Measurements from ENCODE around the gene HNRNPH1.
"Not testable (repeated sequence)": the region's sequence is repeated elsewhere in the genome, so short reads cannot be mapped to it uniquely, and the experiment has no call there.

HNRNPH1 gene

DNA sequence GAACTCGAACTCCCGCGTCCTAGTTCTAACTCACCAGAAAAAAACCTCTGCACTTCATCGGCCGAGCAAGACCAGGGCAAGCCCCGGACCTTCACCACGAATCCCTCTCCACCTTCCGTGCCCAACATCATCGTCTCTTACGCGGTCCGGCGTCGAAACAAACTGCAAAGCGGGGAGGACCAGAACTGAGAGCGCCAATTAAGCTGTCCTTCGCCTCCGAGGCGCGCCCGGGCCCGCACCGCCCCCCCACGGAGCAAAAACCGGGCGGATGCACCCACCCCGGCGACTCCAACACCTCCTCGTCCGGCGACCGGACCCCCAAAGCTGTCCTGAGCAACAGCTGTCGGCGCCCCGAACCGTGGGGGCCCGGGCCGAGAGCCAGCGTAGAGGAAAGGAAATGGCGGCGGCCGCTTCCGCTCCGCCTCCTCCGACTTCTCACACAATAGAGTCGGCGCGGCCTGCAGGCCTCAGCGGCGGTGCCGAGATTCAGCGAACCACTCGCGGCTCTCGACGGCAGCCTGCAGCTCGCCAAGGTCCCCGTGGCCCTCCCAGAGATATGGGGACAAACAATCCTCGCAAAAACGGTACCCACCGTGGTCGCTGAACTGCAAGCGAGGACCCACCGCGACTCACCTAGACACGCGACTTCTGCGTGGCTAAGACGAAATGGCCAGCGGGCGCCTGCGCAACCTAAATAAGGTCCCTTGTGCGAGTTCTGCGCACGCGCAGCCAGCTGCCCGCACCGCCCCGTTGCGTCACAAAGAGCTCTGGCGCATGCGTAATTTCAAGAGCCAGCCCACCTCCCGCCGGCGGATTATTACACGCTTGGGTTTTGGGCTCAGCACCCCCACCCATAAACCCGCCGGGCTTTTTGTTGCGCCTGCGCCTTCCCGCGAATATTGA, at the start of gene HNRNPH1:
HNRNPH1 (minus strand) TSS at position 669 of the 903 bp plus-strand sequence; CDS start at position 131, 538 bp downstream.
- DNase-seq, result peak; percentile 99

GRCh38 chr5:179668391-179668790, 44.9 kb upstream of the HNRNPH1 start:
- peak; percentile 71 for DNase-seq

DNA sequence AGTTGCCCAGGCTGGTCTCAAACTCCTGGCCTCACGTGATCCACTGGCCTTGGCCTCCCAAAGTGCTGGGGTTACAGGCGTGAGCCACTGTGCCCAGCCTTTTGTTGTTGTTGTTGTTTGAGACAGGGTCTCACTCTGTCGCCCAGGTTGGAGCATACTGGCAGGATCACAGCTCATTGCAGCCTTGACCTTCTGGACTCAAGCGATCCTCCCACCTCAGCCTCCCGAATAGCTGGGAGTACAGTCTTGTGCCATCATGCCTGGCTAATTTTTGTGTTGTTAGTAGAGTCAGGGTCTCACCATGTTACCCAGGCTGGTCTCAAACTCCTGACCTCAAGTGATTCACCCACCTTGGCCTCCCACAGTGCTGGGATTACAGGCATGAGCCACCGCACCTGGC, 38.2 kb upstream of the HNRNPH1 start:
- not testable (repeated sequence) for DNase-seq

DNA sequence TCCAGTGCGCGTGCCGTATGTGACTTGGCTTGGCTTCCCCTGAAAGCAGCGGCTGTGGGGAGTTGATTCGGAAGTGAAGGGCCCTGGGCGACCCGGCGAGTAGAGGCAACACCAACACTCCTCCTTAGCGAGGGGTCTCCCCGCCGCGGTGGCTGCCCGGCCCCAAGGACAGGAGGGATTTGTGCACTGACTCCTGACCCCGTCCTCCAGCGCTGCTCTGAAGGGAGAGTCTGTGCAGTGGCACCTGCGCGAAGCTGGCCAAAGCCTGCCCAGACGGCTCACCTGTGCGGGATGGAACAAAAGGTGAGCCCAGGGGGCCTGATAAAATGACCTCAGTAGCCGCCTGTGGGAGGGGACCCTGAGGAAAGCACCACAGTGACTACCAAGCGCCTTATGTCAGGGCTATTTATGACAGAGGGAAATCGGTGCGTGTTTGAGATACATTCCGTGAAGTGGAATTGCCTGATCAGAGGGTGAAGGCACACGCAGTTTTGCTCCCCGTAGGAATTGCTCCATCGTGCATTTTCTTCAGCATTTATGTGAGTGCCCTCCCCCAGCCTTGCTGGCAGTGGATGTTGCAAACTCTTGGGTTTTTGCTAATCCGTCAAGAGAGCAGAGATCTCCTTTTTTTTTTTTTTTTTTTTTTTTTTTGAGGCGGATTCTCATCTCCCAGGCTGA, 34.8 kb upstream of the HNRNPH1 start:
- DNase-seq, result not testable (repeated sequence)

GRCh38 chr5:179657302-179658178, 34.1 kb upstream of the HNRNPH1 start:
- DNase-seq, result not testable (repeated sequence)

DNA sequence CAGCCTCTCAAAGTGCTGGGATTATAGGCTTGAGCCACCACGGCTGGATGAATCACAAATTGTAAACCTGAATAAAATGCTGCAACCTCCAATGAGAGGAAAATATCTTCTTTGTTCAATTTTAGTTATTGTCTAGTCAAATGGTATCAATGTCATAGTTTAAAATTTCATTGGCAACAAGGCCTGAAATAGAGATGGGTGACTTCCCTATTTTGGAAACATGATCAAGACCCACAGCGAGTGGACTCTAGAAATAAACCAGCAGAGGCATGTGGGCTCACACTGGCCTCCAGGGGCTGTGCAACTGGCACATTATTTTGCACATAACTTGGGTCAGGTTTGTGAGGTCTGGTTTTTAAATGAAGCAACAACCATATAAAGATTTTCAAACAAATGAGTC, 29.7 kb upstream of the HNRNPH1 start:
- DNase-seq, result not testable (repeated sequence)

- DNase-seq, result not testable (repeated sequence)
Measured at GRCh38 chr5:179650245-179650644, 26.8 kb upstream of the HNRNPH1 start.

DNA sequence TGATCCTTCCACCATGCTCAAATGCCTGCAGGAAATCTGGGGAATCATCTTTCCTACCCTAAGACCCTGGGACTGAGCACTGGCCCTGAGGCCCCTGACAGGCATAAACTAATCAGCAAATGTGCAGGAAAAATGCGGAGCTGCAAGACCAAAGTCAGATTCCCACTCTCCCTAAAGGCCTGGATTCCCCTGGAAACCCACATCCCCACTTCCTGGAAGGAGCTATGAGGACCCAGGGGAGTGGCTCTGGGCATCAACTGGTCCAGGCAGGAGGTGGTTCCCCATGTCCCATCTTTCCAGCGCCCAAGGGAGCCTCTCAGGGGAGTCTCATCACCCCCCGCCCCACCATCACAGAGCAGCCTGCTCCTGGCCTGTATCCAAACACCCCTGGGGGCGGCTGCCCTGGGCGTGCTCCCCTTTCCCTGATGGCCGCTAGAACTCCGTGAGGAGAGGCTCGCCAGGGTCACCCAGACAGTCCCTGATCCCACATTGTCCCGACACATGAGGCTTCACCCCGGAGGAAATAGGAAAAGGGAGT, 25.8 kb upstream of the HNRNPH1 start:
- not testable (repeated sequence) for DNase-seq

- DNase-seq, result no peak
Measured at GRCh38 chr5:179648410-179648809, 24.9 kb upstream of the HNRNPH1 start.

GRCh38 chr5:179644766-179645165, 21.3 kb upstream of the HNRNPH1 start:
- DNase-seq, result not testable (repeated sequence)

- DNase-seq, result not testable (repeated sequence)
Measured at GRCh38 chr5:179643141-179643920, 19.9 kb upstream of the HNRNPH1 start.

DNA sequence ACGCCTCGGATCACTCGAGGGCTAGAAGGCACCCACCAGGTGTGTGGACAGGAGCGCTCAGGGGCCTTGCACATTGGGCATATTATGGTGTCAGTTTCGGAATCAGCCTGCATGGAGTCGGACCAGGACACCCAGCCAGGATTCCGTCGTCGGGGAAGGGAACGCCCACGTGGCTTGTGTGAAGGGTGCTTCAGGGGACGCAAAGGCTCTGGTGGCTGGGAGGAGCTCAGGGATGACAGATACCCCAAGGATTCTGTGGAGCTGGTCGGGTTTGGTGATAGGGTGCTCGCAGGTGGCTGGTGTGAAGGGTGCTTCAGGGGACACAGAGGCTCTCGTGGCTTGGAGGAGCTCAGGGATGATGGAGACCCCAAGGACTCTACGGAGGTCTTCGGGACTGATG, 19.2 kb upstream of the HNRNPH1 start:
- DNase-seq, result not testable (repeated sequence)

- not testable (repeated sequence) for DNase-seq
Measured at GRCh38 chr5:179641745-179642144, 18.3 kb upstream of the HNRNPH1 start.

- DNase-seq, result not testable (repeated sequence)
Measured at GRCh38 chr5:179639296-179639695, 15.8 kb upstream of the HNRNPH1 start.

DNA sequence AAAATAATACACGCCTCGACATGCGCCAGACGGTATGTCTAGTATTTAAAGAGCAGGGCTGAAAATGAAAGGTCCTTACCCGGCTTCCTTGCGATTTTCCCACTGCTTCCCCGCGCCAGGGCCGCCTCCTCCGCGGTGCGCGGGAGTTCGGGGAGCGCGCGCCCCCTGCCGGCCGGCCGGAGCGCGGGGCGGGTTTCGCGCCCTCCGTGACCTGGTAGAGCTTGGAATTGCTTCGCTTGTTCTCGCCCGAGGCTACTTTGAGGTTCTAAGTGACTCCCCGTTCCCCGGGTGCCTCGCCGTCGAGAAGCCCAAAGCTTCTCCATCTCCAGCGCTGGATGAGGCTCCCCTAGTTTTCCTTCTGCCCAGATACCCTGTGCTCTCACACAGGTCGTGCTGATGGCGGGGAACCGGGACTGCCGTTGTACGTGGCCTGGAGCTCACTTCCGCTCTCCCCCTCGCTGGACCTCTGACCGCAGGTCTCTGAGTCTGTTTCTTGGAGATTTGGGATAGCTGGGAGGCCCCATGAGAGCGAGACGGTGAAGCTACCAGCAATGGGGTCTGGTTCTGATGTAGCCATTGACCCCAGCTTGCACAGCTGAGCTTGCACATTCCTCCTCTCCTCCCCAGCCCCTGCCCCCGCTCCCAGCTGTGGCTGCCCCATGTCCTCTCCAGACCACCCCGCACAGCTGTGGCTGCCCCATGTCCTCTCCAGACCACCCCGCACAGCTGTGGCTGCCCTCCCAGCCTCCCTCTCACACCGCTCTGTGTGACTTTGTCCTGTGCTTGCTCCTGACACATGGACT, 11.1 kb upstream of the HNRNPH1 start:
- DNase-seq, result not testable (repeated sequence)

GRCh38 chr5:179633501-179634369, 10.3 kb upstream of the HNRNPH1 start:
- peak; percentile 51 for DNase-seq

DNA sequence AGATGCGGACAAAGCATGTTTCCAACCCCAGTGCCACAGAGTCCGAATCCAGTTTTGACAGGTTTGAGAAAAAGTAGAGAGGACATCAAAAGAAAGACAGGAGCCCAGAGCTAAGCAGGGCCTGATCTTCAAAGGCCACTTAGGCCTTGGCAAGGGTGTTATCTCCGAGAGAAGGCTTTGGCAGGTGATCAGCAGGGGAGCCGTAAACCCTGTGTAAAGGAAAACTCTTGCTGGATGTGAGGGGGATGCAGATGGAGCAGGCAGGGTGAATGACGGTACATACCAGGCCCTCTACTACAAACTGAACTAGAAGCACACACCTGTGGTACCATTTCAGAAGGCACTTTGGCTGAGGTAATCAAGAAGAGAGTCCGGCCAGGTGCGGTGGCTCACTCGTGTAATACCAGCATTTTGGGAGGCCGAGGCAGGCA, 1.4 kb upstream of the HNRNPH1 start:
- peak; percentile 55 for DNase-seq

DNA sequence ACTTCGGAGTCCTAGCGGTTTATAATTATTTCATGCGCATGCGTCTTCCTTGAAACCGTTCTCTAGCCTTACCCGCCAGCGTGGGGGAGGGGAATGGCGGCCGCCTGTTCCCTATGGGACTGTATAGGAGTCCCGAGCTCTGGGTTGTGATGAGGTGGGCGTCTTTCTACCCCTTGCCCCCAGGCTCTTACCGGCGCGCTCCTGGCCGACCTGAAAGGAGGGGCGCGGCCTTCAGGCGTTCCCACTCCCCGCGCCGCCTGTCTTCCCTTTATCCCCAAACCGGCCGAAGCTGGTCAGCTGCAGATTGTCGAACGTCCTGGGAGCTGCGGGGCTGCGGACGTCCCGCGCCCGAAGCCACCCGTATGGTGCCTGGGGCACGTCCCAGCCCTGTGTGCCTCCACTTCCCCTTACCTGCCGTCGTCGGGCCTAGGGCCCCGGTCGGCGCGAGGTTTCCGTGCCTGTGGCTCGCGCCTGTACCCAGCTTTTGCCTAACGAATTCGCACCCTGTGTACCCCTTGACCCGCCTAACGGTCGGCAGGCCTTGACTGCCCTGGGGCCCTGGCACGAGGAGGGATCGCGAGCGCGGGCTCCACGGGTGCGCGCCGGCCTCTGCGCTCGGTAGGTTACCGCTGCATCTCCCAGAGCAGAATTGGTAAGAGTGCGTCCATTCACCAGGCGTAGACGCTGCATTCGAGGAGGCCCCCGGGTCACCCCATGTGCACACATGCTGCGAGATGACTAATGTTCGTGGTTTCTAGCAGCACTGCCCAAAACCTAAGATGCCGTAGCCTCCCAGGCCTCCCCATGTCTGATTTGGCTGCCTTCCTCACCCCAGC, 653 bp upstream of the HNRNPH1 start:
- DNase-seq, result peak; percentile 82
